HG02623 (cell line): ENCODE measurements around the gene MMP3.

Experiments
- ATAC-seq: cut with Tn5 transposase; IDR thresholded peaks from one replicate; pipeline ENCODE4 v1.9.1; 2021; ENCODE audit warnings: moderate library complexity; ENCODE audit not compliant: unreplicated experiment

Gene MMP3

GRCh38 chr11:102792604-102793003, 50.8 kb downstream of the MMP3 start:
- no peak for ATAC-seq

GRCh38 chr11:102791271-102792036, 52.0 kb downstream of the MMP3 start:
- ATAC-seq, result no peak

- ATAC-seq, result no peak
These were observed 54.9 kb downstream of the MMP3 start for GRCh38 chr11:102788334-102788995.
